Prostate gland (tissue), 2 donors: ENCODE results near the gene KLHL29.

ENCODE experiments used
- CTCF ChIP-seq, 4 experiments: fragments of 200-600 bp in 2 of 4; fragments of 450-650 bp in 2 of 4; sonication (generic) in 2 of 4; IDR thresholded peaks; 1 replicate in 3 of 4; 2 replicates in 1 of 4; pipeline ENCODE4 v1.5.1; 2016 to 2019; ENCODE audit warnings: antibody characterized with exemption in 4 of 4, mild to moderate bottlenecking in 2 of 4, moderate library complexity in 2 of 4
- POLR2AphosphoS5 ChIP-seq: sonication (generic); formaldehyde crosslinking; IDR thresholded peaks from one replicate; pipeline ENCODE4 v1.6.1; 2017; ENCODE audit warnings: antibody characterized with exemption

- TF ChIP-seq POLR2AphosphoS5 = peak; percentile 6
- no peak for TF ChIP-seq CTCF (IDR thresholded peaks at IDR 0.05)
Observed at GRCh38 chr2:23662941-23663920, 278.3 kb downstream of the KLHL29 start.
